ENCODE measurements around the gene HSPA9. TPM values are rescaled to one million over a fixed set of nuclear protein-coding genes. Genes with fewer than 3 reads are reported as not detected.

The HSPA9 gene
- total and polyA plus RNA-seq, 8 donors = 68.8 to 427 (median 175) TPM

GRCh38 chr5:138539791-138540190 lies 35.4 kb downstream of the HSPA9 start:
- no peaks in the 10 kb centered on the region for H3K9me3 ChIP-seq
- H3K36me3 ChIP-seq = peaks cover 0 to 14% (median 6%) of the 10 kb centered on the region in 4 donors
- TF ChIP-seq POLR2A (IDR thresholded peaks at IDR 0.05) (no peak), POLR2AphosphoS5 (IDR thresholded peaks at IDR 0.05) (no peak)
- no peak for DNase-seq
- H3K4me1 ChIP-seq = peaks cover 32 to 79% (median 57%) of the 10 kb centered on the region in 4 donors
- H3K27me3 ChIP-seq = no peaks in the 10 kb centered on the region
- H3K27ac ChIP-seq = peak overlapping the region in 2 of 5 donors; percentile 24 to 32
- no peak overlapping the region for H3K4me3 ChIP-seq
- intact Hi-C loops (cut with DNase I; ENCODE audit: low total_unique reads) = no loop called here

GRCh38 chr5:138538943-138539627 lies 36.1 kb downstream of the HSPA9 start:
- H3K27me3 ChIP-seq = no peaks in the 10 kb centered on the region
- peaks cover 0 to 14% (median 6%) of the 10 kb centered on the region in 4 donors for H3K36me3 ChIP-seq
- no peak for DNase-seq
- H3K4me3 ChIP-seq = no peak overlapping the region
- peaks cover 28 to 79% (median 53%) of the 10 kb centered on the region in 4 donors for H3K4me1 ChIP-seq
- intact Hi-C loops (cut with DNase I; ENCODE audit: low total_unique reads) = no loop called here
- no peak for TF ChIP-seq EP300 (IDR thresholded peaks at IDR 0.05)
- TF ChIP-seq POLR2A (IDR thresholded peaks at IDR 0.05) = no peak
- TF ChIP-seq, protein P1, sequence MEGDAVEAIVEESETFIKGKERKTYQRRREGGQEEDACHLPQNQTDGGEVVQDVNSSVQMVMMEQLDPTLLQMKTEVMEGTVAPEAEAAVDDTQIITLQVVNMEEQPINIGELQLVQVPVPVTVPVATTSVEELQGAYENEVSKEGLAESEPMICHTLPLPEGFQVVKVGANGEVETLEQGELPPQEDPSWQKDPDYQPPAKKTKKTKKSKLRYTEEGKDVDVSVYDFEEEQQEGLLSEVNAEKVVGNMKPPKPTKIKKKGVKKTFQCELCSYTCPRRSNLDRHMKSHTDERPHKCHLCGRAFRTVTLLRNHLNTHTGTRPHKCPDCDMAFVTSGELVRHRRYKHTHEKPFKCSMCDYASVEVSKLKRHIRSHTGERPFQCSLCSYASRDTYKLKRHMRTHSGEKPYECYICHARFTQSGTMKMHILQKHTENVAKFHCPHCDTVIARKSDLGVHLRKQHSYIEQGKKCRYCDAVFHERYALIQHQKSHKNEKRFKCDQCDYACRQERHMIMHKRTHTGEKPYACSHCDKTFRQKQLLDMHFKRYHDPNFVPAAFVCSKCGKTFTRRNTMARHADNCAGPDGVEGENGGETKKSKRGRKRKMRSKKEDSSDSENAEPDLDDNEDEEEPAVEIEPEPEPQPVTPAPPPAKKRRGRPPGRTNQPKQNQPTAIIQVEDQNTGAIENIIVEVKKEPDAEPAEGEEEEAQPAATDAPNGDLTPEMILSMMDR (IDR thresholded peaks at IDR 0.05) = no peak
- TF ChIP-seq POLR2AphosphoS5 (IDR thresholded peaks at IDR 0.05) = no peak
- peak overlapping the region in 1 of 5 donors; percentile 24 for H3K27ac ChIP-seq
- WGBS, 5 donors = 28 to 61% (median 42%) methylated on average over 2 of the region's 2 CpGs
- H3K9me3 ChIP-seq = no peaks in the 10 kb centered on the region

DNA sequence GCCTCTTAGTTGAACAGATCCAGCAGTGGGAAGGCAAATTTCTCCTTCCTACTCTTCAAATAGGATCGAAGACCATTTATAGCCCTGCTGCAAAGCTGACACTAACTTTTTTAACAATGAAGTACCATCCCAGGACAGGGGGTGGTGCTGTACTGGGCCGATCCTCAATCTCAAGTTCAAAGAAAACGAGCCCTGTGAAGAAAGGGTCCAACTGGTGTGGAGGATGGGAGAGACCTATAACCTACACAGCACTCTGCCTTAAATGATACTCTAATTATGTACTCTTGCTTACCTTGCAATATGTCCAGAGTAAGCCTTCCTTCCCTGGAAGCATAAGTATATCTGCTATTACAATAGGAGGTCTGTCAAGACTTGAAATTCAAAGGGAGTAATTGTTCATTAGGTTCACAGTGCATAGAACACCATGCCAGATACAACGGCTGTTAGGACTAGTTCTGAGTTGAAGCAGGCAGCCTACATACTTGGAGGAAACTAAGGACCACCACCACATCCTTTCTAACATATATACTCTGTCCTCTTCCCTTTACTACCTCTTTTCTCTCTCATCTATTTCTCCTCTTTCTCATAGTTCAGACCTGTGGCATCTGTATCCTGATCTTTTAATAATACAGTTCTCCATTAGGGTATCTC lies 38.4 kb downstream of the HSPA9 start:
- no peak overlapping the region for H3K27ac ChIP-seq
- peaks cover 0 to 14% (median 6%) of the 10 kb centered on the region in 4 donors for H3K36me3 ChIP-seq
- no peaks in the 10 kb centered on the region for H3K9me3 ChIP-seq
- intact Hi-C loops (cut with DNase I; ENCODE audit: low total_unique reads) = no loop called here
- H3K4me1 ChIP-seq = peaks cover 24 to 96% (median 57%) of the 10 kb centered on the region in 4 donors
- no peak for TF ChIP-seq POLR2AphosphoS5 (IDR thresholded peaks at IDR 0.05)
- TF ChIP-seq, protein P1 (IDR thresholded peaks at IDR 0.05) = no peak
- WGBS, 5 donors = 48 to 71% (median 50%) methylated on average over 4 of the region's 4 CpGs
- peak in 1 of 2 donors; percentile 19 for DNase-seq
- no peaks in the 10 kb centered on the region for H3K27me3 ChIP-seq
- no peak overlapping the region for H3K4me3 ChIP-seq

GRCh38 chr5:138536215-138536614 lies 39.0 kb downstream of the HSPA9 start:
- H3K4me1 ChIP-seq = peaks cover 18 to 96% (median 54%) of the 10 kb centered on the region in 4 donors
- DNase-seq = no peak
- no peaks in the 10 kb centered on the region for H3K27me3 ChIP-seq
- intact Hi-C loops (cut with DNase I; ENCODE audit: low total_unique reads) = no loop called here
- no peak overlapping the region for H3K4me3 ChIP-seq
- TF ChIP-seq EP300 (IDR thresholded peaks at IDR 0.05) (no peak), POLR2AphosphoS5 (IDR thresholded peaks at IDR 0.05) (no peak), POLR2A (IDR thresholded peaks at IDR 0.05) (no peak)
- TF ChIP-seq, protein P1 (IDR thresholded peaks at IDR 0.05) = no peak
- peaks cover 0 to 14% (median 6%) of the 10 kb centered on the region in 4 donors for H3K36me3 ChIP-seq
- no peak overlapping the region for H3K27ac ChIP-seq
- no peaks in the 10 kb centered on the region for H3K9me3 ChIP-seq
- WGBS, 5 donors = 52 to 59% (median 52%) methylated on average over 2 of the region's 2 CpGs

All from stomach (tissue), 9 donors.